OCI-M2 (cell line): Measurements from ENCODE around the gene ADH4.
"Not testable (repeated sequence)": the region's sequence is repeated elsewhere in the genome, so short reads cannot be mapped to it uniquely, and the experiment has no call there.

Experiments used
- DNase-seq: peaks from one replicate; lab custom pipeline; 2025; ENCODE audit not compliant: unreplicated experiment; lab: John Stamatoyannopoulos, UW

The ADH4 gene

GRCh38 chr4:99135541-99136162, 8.4 kb downstream of the ADH4 start:
- DNase-seq, result no peak

DNA sequence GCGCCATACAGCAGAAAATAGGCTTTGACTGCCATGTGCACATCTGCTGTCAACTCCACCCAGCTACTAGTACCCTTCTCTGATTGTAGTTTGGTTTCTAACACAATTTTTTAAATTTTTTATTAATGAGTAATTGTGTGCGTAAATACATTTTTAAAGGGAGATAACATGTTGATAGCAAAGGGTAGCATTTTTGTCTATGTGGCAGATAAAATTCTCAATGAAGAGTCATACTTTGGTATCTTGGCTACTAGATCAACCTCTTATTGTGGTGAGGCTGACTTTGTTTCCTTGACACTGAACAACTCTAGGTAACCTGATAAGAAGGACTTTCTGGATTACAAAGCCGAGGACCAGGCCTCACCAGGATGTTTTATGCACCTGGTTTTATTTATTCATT, 9.5 kb downstream of the ADH4 start:
- DNase-seq, result no peak

GRCh38 chr4:99131378-99131777, 12.7 kb downstream of the ADH4 start:
- DNase-seq, result no peak

DNA sequence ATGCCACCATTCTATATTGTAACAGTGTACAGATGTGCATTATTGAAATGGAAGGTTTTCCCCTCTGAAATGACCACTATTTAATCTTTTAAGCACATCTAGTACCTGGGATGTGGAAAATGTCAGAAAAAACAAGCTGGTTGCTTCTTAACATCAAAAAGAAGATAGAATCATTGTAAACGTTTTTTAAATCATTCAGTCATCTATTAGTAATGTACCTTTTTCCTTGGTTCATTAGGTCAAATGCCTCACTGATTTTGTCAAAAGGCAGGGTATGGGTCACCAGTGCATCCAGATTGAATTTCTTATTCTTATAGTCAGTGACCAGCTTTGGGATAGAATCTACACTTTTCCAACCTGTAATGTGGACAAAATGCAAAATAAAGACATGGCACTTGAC, 17.7 kb downstream of the ADH4 start:
- no peak for DNase-seq

GRCh38 chr4:99121008-99121407, 23.1 kb downstream of the ADH4 start:
- no peak for DNase-seq

GRCh38 chr4:99120501-99120900, 23.6 kb downstream of the ADH4 start:
- DNase-seq, result no peak

GRCh38 chr4:99117876-99118693, 26.0 kb downstream of the ADH4 start:
- no peak for DNase-seq

GRCh38 chr4:99117122-99117841, 26.8 kb downstream of the ADH4 start:
- DNase-seq, result not testable (repeated sequence)

DNA sequence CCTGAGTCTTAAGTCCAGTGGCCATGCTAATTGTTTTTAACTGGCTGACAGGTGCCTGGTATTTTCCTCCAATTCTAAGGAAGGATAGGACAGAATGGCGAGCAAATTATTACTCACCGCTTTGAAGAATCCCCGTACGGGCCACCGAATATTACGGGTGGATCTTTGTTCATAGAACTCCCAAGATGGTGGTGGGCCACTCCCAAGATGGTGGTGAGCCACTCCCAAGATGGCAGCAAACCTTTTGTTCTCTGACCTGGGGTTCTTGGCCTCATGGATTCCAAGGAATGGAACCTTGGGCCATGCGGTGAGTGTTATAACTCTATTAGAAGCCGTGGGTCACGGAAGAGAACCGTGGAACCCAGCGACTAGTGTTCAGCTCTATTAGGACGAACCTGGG, 34.8 kb downstream of the ADH4 start:
- DNase-seq, result not testable (repeated sequence)

DNA sequence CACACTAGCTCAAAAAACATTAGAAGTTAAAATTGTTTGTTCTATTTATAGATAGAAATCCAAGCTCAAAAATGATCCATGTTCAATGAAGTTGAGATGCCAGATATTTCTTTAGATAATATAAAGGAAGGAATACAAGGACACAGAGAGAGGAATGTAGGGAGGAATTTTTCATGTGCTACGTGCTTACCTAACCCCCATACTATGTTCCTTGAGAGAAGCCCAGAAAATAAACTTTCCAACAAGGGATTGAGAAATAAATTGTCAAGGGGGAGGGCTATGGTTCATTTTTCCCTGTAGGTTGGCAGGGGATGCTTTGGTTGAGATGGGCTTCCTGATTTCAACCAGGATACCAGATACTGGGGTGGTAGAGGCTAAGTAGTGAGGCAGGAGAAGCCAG, 39.9 kb downstream of the ADH4 start:
- no peak for DNase-seq

- DNase-seq, result no peak
Observed at GRCh38 chr4:99103166-99103565, 40.9 kb downstream of the ADH4 start.

- no peak for DNase-seq
Observed at GRCh38 chr4:99102634-99103033, 41.5 kb downstream of the ADH4 start.

GRCh38 chr4:99100876-99101275, 43.2 kb downstream of the ADH4 start:
- no peak for DNase-seq

GRCh38 chr4:99099814-99100213, 44.3 kb downstream of the ADH4 start:
- not testable (repeated sequence) for DNase-seq

DNA sequence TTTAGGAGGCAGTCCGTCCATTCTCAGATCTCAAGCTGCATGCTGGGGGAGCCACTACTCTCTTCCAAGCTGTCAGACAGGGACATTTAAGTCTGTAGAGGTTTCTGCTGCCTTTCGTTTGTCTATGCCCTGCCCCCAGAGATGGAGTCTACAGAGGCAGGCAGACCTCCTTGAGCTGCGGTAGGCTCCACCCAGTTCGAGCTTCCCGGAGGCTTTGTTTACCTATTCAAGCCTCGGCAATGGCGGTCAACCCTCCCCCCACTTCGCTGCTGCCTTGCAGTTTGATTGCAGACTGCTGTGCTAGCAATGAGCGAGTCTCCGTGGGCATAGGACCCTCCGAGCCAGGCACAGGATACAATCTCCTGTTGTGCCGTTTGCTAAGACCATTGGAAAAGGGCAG, 44.8 kb downstream of the ADH4 start:
- no peak for DNase-seq

GRCh38 chr4:99091841-99092240, 52.3 kb downstream of the ADH4 start:
- DNase-seq, result not testable (repeated sequence)

DNA sequence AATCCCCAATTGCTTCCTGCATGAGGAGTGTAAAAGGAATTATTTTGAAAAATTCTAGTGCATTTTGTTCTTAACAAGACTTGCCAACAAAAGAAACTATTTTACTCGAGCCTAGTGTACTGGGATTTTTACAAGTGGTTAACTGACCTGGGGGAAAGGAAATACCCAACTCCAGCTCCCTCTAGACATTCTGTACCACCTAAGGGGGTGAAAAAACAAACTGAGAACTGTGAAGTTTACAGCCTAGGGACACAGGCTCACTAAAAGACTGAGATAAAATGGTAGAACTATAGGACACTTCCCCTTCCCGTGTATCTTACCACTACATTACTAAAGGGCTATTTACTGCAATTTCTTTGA, 52.9 kb downstream of the ADH4 start:
- no peak for DNase-seq

GRCh38 chr4:99090481-99091215, 53.4 kb downstream of the ADH4 start:
- DNase-seq, result no peak

- no peak for DNase-seq
Observed at GRCh38 chr4:99088481-99089365, 55.4 kb downstream of the ADH4 start, which contains the start of gene ADH5. Gene ADH5 (minus strand): TSS chr4:99088788. CDS start chr4:99088700, 88 bp downstream.

DNA sequence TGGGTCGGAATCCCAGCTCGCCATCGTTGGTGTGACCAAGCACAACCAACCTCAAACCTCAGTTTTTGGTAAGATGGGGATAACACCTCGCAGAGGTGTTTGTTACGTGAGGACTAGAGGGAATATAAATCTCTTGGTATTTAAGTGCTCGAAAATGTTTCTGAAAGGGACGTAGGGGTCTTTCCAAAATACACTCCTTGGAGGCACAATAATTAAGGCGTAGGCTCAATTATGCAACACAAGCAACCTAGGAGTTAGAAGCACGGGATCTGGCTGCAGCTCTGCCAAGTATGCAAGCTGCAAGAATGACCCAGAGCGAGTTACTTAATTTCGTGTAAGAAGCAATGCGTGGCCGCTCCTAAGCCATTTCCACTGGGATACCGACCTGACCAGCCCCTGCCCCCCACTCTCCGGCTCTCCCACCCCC, 56.1 kb downstream of the ADH4 start:
- no peak for DNase-seq
